Astrocyte (in vitro differentiated cells and primary cell): ENCODE measurements around the gene CHCHD6. TPM values are rescaled to one million over a fixed set of nuclear protein-coding genes. Genes with fewer than 3 reads are reported as not detected.
A peak's percentile ranks its signal among the peaks of the same experiment; 100 is the strongest.

Source experiments
- DNase-seq: peaks from one replicate; pipeline ENCODE4 v3.0.0-alpha.2; 2010; ENCODE audit warnings: low read depth
- FAIRE-seq: peaks from 2 replicates; lab custom pipeline; 2011; peaks lifted over from hg19 to GRCh38; lab: Jason Lieb, UNC
- H2AFZ ChIP-seq: 2 replicates; pipeline ENCODE4 v1.6.0; 2012; ENCODE audit warnings: low read depth, low read length, inconsistent platforms
- H3K27ac ChIP-seq: 2 replicates; pipeline ENCODE4 v1.5.1; 2011; ENCODE audit warnings: low read depth, low read length, inconsistent platforms
- H3K27me3 ChIP-seq: 2 replicates; pipeline ENCODE4 v1.6.0; 2011; ENCODE audit warnings: low read length, inconsistent platforms; ENCODE audit not compliant: insufficient read depth
- H3K36me3 ChIP-seq: 2 replicates; pipeline ENCODE4 v1.5.1; 2011; ENCODE audit warnings: low read length, inconsistent platforms; ENCODE audit not compliant: insufficient read depth
- H3K4me1 ChIP-seq: 2 replicates; pipeline ENCODE4 v1.5.1; 2011; ENCODE audit warnings: low read length, inconsistent platforms; ENCODE audit not compliant: insufficient read depth
- H3K4me2 ChIP-seq: 2 replicates; pipeline ENCODE4 v1.6.0; 2012; ENCODE audit warnings: low read length, inconsistent platforms
- H3K4me3 ChIP-seq: 2 replicates; pipeline ENCODE4 v1.5.1; 2011; ENCODE audit warnings: low read depth, mild to moderate bottlenecking, low read length, inconsistent platforms; ENCODE audit not compliant: insufficient read depth
- H3K79me2 ChIP-seq: 2 replicates; pipeline ENCODE4 v1.6.0; 2012; ENCODE audit warnings: mild to moderate bottlenecking, low read length, inconsistent platforms; ENCODE audit not compliant: insufficient read depth
- H3K9ac ChIP-seq: 2 replicates; pipeline ENCODE4 v1.6.0; 2012; ENCODE audit warnings: mild to moderate bottlenecking, low read length, inconsistent platforms
- H3K9me3 ChIP-seq: 2 replicates; pipeline ENCODE4 v1.5.1; 2012; ENCODE audit warnings: low read depth, mild to moderate bottlenecking, low read length, inconsistent platforms; ENCODE audit not compliant: insufficient read depth
- H4K20me1 ChIP-seq: 2 replicates; pipeline ENCODE4 v1.6.0; 2012; ENCODE audit warnings: low read length, inconsistent platforms; ENCODE audit not compliant: insufficient read depth
- H3K27ac Mint-ChIP-seq: one replicate; pipeline ENCODE4 v1.8.0; 2021; ENCODE audit warnings: mild to moderate bottlenecking, mixed read lengths; ENCODE audit not compliant: unreplicated experiment
- H3K27me3 Mint-ChIP-seq: one replicate; pipeline ENCODE4 v1.8.0; 2021; ENCODE audit warnings: low read depth, mixed read lengths; ENCODE audit not compliant: unreplicated experiment
- H3K36me3 Mint-ChIP-seq: one replicate; pipeline ENCODE4 v1.8.0; 2021; ENCODE audit warnings: low read depth, mixed read lengths; ENCODE audit not compliant: unreplicated experiment
- H3K4me1 Mint-ChIP-seq: one replicate; pipeline ENCODE4 v1.8.0; 2021; ENCODE audit warnings: low read depth, mixed read lengths; ENCODE audit not compliant: unreplicated experiment
- H3K4me3 Mint-ChIP-seq: one replicate; pipeline ENCODE4 v1.8.0; 2021; ENCODE audit warnings: mild to moderate bottlenecking, moderate library complexity, mixed read lengths; ENCODE audit not compliant: unreplicated experiment
- H3K9me3 Mint-ChIP-seq: one replicate; pipeline ENCODE4 v1.8.0; 2021; ENCODE audit warnings: mild to moderate bottlenecking, mixed read lengths; ENCODE audit not compliant: unreplicated experiment
- CTCF ChIP-seq: IDR thresholded peaks from 2 replicates; pipeline ENCODE4 v1.5.1; 2011; ENCODE audit warnings: low read depth, mild to moderate bottlenecking, inconsistent platforms, low read length, moderate library complexity; ENCODE audit not compliant: insufficient read depth
- EZH2 ChIP-seq: IDR thresholded peaks from 2 replicates; pipeline ENCODE4 v1.6.1; 2012; ENCODE audit warnings: mild to moderate bottlenecking, low read length, inconsistent platforms; ENCODE audit not compliant: insufficient read depth
- total RNA-seq: library from RNA; stranded (reverse); gene quantifications from 2 replicates; pipeline ENCODE4 v1.2.1, GENCODE V29; 2021

CHCHD6 gene
- total RNA-seq, 1 donor from 2014 or later: 21.1 TPM

- H3K27me3 Mint-ChIP-seq: no peaks in the 10 kb centered on the region
- Histone ChIP-seq H3K9me3 (no peaks in the 10 kb centered on the region), H3K4me1 (peaks cover 4% of the 10 kb centered on the region), H3K27ac (no peak overlapping the region), H3K79me2 (peaks cover 99% of the 10 kb centered on the region), H3K27me3 (no peaks in the 10 kb centered on the region), H3K4me2 (no peak overlapping the region), H3K9ac (no peak overlapping the region), H4K20me1 (peaks cover 78% of the 10 kb centered on the region), H2AFZ (no peak overlapping the region), H3K36me3 (no peaks in the 10 kb centered on the region), H3K4me3 (no peak overlapping the region)
- FAIRE-seq (no peak), DNase-seq (no peak)
- H3K4me1 Mint-ChIP-seq: no peaks in the 10 kb centered on the region
- TF ChIP-seq CTCF: peak; percentile 8
- no peak for TF ChIP-seq EZH2
- no peaks in the 10 kb centered on the region for H3K36me3 Mint-ChIP-seq
- no peak overlapping the region for H3K27ac Mint-ChIP-seq
- H3K4me3 Mint-ChIP-seq: no peak overlapping the region
- no peaks in the 10 kb centered on the region for H3K9me3 Mint-ChIP-seq
These were observed 292.0 kb downstream of the CHCHD6 start for GRCh38 chr3:126995926-126996512.

- Histone ChIP-seq H2AFZ (no peak overlapping the region), H3K36me3 (no peaks in the 10 kb centered on the region), H3K27me3 (no peaks in the 10 kb centered on the region), H3K9ac (no peak overlapping the region), H3K9me3 (no peaks in the 10 kb centered on the region), H3K27ac (no peak overlapping the region), H3K4me2 (no peak overlapping the region), H4K20me1 (peaks cover 71% of the 10 kb centered on the region), H3K79me2 (peaks cover 98% of the 10 kb centered on the region), H3K4me1 (peaks cover 11% of the 10 kb centered on the region), H3K4me3 (no peak overlapping the region)
- no peak for FAIRE-seq
- Mint-ChIP-seq H3K4me1 (no peaks in the 10 kb centered on the region), H3K27me3 (no peaks in the 10 kb centered on the region), H3K9me3 (no peaks in the 10 kb centered on the region), H3K27ac (no peak overlapping the region), H3K36me3 (no peaks in the 10 kb centered on the region), H3K4me3 (no peak overlapping the region)
- TF ChIP-seq EZH2 (no peak), CTCF (no peak)
- DNase-seq: peak; percentile 47
These were observed 292.9 kb downstream of the CHCHD6 start for GRCh38 chr3:126996905-126997304.

GRCh38 chr3:126997455-126998038, 293.5 kb downstream of the CHCHD6 start:
- H3K27me3 Mint-ChIP-seq: no peaks in the 10 kb centered on the region
- peaks cover 93% of the 10 kb centered on the region for H3K79me2 ChIP-seq
- H3K36me3 Mint-ChIP-seq: no peaks in the 10 kb centered on the region
- H3K4me1 Mint-ChIP-seq: peaks cover 5% of the 10 kb centered on the region
- no peak overlapping the region for H3K4me3 ChIP-seq
- no peaks in the 10 kb centered on the region for H3K9me3 ChIP-seq
- no peaks in the 10 kb centered on the region for H3K36me3 ChIP-seq
- H3K9ac ChIP-seq: no peak overlapping the region
- DNase-seq (no peak), FAIRE-seq (no peak)
- no peaks in the 10 kb centered on the region for H3K9me3 Mint-ChIP-seq
- no peak overlapping the region for H2AFZ ChIP-seq
- H4K20me1 ChIP-seq: peaks cover 64% of the 10 kb centered on the region
- H3K27ac ChIP-seq: no peak overlapping the region
- H3K4me3 Mint-ChIP-seq: no peak overlapping the region
- H3K27me3 ChIP-seq: no peaks in the 10 kb centered on the region
- TF ChIP-seq EZH2: no peak
- TF ChIP-seq CTCF: no peak
- no peak overlapping the region for H3K4me2 ChIP-seq
- peaks cover 17% of the 10 kb centered on the region for H3K4me1 ChIP-seq
- H3K27ac Mint-ChIP-seq: no peak overlapping the region
